ENCODE results near the gene AFDN.

GRCh38 chr6:167910007-167910406 lies 83.3 kb downstream of the AFDN start:
- TF ChIP-seq CTCF (IDR thresholded peaks at IDR 0.05; ENCODE audit: borderline replicate concordance, extremely low read depth, low read length, poor library complexity, severe bottlenecking) (no peak), EZH2 (IDR thresholded peaks at IDR 0.05; ENCODE audit: borderline replicate concordance, low read depth, low read length, severe bottlenecking) (no peak)

Data from DND-41 (cell line).